Endothelial cell of umbilical vein (primary cell): ENCODE results near the gene BACH2. TPM values are rescaled to one million over a fixed set of nuclear protein-coding genes. Genes with fewer than 3 reads are reported as not detected.
A peak's percentile ranks its signal among the peaks of the same experiment; 100 is the strongest.

Experiments
- BruUV-seq: library from RNA; stranded (reverse); fragments of 400-500 nt; replicated peaks from 2 replicates; lab custom pipeline; 2021; lab: Mats Ljungman, UMichigan
- CTCF ChIA-PET: fragments of 300-600, 350-600 bp; sonication (Branson Sonifier 250); formaldehyde crosslinking; loops from one replicate; lab custom pipeline; 2021; ENCODE audit warnings: antibody characterized with exemption, inconsistent platforms; lab: Charles Lee
- POLR2A ChIA-PET: fragments of 300-600, 350-600 bp; sonication (Branson Sonifier 250); formaldehyde crosslinking; loops from one replicate; lab custom pipeline; 2021; ENCODE audit warnings: antibody characterized with exemption, inconsistent platforms; lab: Charles Lee
- DNase-seq: peaks from one replicate; pipeline ENCODE4 v3.0.0-alpha.2; 2011; ENCODE audit warnings: low read depth, low spot score
- FAIRE-seq: peaks from 2 replicates; lab custom pipeline; 2011; peaks lifted over from hg19 to GRCh38; lab: Jason Lieb, UNC
- H2AFZ ChIP-seq: 2 replicates; pipeline ENCODE4 v1.6.0; 2012; ENCODE audit warnings: low read depth, low read length, control low read depth, inconsistent platforms
- H3K27ac ChIP-seq: 2 replicates; pipeline ENCODE4 v1.5.1; 2011; ENCODE audit warnings: low read depth, mild to moderate bottlenecking, control low read depth, low read length, moderate library complexity; ENCODE audit not compliant: insufficient read depth
- H3K27me3 ChIP-seq, 2 experiments: 2 replicates each; pipeline versions ENCODE4 v1.6.0 to v1.6.1; 2011; ENCODE audit warnings: low read length in 2 of 2, mixed read lengths in 1 of 2; ENCODE audit not compliant: control insufficient read depth in 2 of 2, insufficient read depth in 2 of 2
- H3K36me3 ChIP-seq, 2 experiments: 2 replicates in 1 of 2; 3 replicates in 1 of 2; pipeline ENCODE4 v1.5.1; 2011; ENCODE audit warnings: low read length in 2 of 2, mild to moderate bottlenecking in 1 of 2, moderate library complexity in 1 of 2; ENCODE audit not compliant: control insufficient read depth in 2 of 2, insufficient read depth in 2 of 2; ENCODE audit errors: extremely low read depth in 1 of 2
- H3K4me1 ChIP-seq: 3 replicates; pipeline ENCODE4 v1.5.1; 2011; ENCODE audit warnings: mild to moderate bottlenecking, low read length; ENCODE audit not compliant: control insufficient read depth, insufficient read depth; ENCODE audit errors: extremely low read depth
- H3K4me2 ChIP-seq: 2 replicates; pipeline ENCODE4 v1.6.1; 2011; ENCODE audit warnings: low read length, control low read depth, mixed read lengths; ENCODE audit not compliant: insufficient read depth
- H3K4me3 ChIP-seq, 3 experiments: fragments of 200-600 bp in 1 of 3; sonication (generic), shearing (Covaris generic) in 1 of 3; replicated peaks in 1 of 3; 2 replicates each; pipeline ENCODE4 v1.5.1; 2011 to 2016; ENCODE audit warnings: control low read depth in 3 of 3, low read length in 3 of 3, mild to moderate bottlenecking in 2 of 3, inconsistent platforms in 1 of 3, low read depth in 1 of 3, moderate library complexity in 1 of 3; ENCODE audit not compliant: insufficient read depth in 1 of 3
- H3K79me2 ChIP-seq: 2 replicates; pipeline ENCODE4 v1.6.0; 2012; ENCODE audit warnings: low read length, inconsistent platforms; ENCODE audit not compliant: control insufficient read depth, insufficient read depth
- H3K9ac ChIP-seq: replicated peaks from 2 replicates; pipeline ENCODE3; 2011; ENCODE audit warnings: low read length, control low read depth; ENCODE audit not compliant: insufficient read depth; ENCODE audit errors: extremely low read depth
- H3K9me1 ChIP-seq: replicated peaks from 3 replicates; pipeline ENCODE4 v1.6.0; 2011; ENCODE audit warnings: mild to moderate bottlenecking, low read length; ENCODE audit not compliant: control insufficient read depth, insufficient read depth; ENCODE audit errors: extremely low read depth
- H3K9me3 ChIP-seq: replicated peaks from 2 replicates; pipeline ENCODE4 v1.5.1; 2012; ENCODE audit warnings: low read length, inconsistent platforms; ENCODE audit not compliant: control insufficient read depth, insufficient read depth
- H4K20me1 ChIP-seq: replicated peaks from 2 replicates; pipeline ENCODE3; 2011; ENCODE audit warnings: mild to moderate bottlenecking, low read length; ENCODE audit not compliant: control insufficient read depth, insufficient read depth; ENCODE audit errors: extremely low read depth
- EZH2 ChIP-seq: IDR thresholded peaks from 2 replicates; pipeline ENCODE4 v1.6.1; 2012; ENCODE audit warnings: borderline replicate concordance, low read depth, mild to moderate bottlenecking, moderate library complexity, low read length, inconsistent platforms; ENCODE audit not compliant: severe bottlenecking
- FOS ChIP-seq: IDR thresholded peaks from 2 replicates; pipeline ENCODE4 v1.6.1; 2011; ENCODE audit warnings: mild to moderate bottlenecking, low read length, moderate library complexity, borderline replicate concordance; ENCODE audit not compliant: insufficient read depth
- GATA2 ChIP-seq: IDR thresholded peaks from 2 replicates; pipeline ENCODE4 v1.7.0; 2011; ENCODE audit warnings: low read depth, mild to moderate bottlenecking, moderate library complexity, mixed read lengths, low read length; ENCODE audit not compliant: insufficient read length, insufficient read depth
- JUN ChIP-seq: IDR thresholded peaks from 2 replicates; pipeline ENCODE4 v1.6.1; 2011; ENCODE audit warnings: borderline replicate concordance, low read depth; ENCODE audit not compliant: insufficient read length, insufficient read depth
- MYC ChIP-seq: IDR thresholded peaks from one replicate; pipeline ENCODE4 v1.6.1; 2011; ENCODE audit warnings: mild to moderate bottlenecking, low read depth, low read length
- dilution Hi-C: fragments of 300-500 bp; cut with MboI; formaldehyde crosslinking; loops from one replicate; pipeline ENCODE4 v1.15.0; 2019; ENCODE audit warnings: low sequenced_read_pairs; ENCODE audit not compliant: extremely low pct_ligation_motif_present
- intact Hi-C: fragments of 100-400 bp; cut with micrococcal nuclease; formaldehyde crosslinking; loops from one replicate; pipeline ENCODE4 v1.10.0; 2022
- polyA plus RNA-seq, 4 experiments: library from polyadenylated mRNA; depleted of rRNA in 3 of 4; stranded (reverse) in 3 of 4; unstranded in 1 of 4; fragments of >200 nt; gene quantifications; 2 replicates each; pipeline versions ENCODE4 v1.2.1 to v1.2.3, GENCODE V29; 2011 to 2012; ENCODE audit warnings: missing spikeins in 1 of 4
- total RNA-seq: library from RNA; stranded (reverse); gene quantifications from 2 replicates; pipeline ENCODE4 v1.2.3, GENCODE V29; 2021
- TF ChIP-seq, protein P1 (sequence below): IDR thresholded peaks from 2 replicates; pipeline ENCODE4 v1.6.1; 2011; ENCODE audit not compliant: insufficient read depth, insufficient read length

Gene BACH2
- total and polyA plus RNA-seq, 2 donors (not counting 3 experiments of a cell fraction or from before 2014, with no cell fraction given), result 1.7 to 5.6 TPM

DNA sequence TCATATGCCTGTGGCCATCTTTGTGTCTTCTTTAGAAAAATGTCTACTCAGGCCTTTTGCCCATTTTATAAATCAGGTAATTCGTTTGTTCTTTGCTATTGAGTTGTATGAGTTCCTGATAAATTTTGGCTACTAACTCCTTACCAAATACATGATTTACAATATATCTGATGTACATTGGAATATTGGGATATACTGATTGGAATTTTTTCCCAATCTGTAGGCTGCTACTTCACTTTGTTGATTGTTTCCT lies 39.2 kb downstream of the BACH2 start:
- Histone ChIP-seq H3K4me3 (no peak overlapping the region), H3K27ac (peak overlapping the region; percentile 60), H3K9me3 (no peaks in the 10 kb centered on the region), H3K9ac (no peak overlapping the region), H4K20me1 (no peaks in the 10 kb centered on the region), H3K4me2 (no peak overlapping the region), H3K27me3 (no peaks in the 10 kb centered on the region), H3K79me2 (no peaks in the 10 kb centered on the region), H3K36me3 (no peaks in the 10 kb centered on the region), H2AFZ (no peak overlapping the region), H3K4me1 (peaks cover 9% of the 10 kb centered on the region), H3K9me1 (no peaks in the 10 kb centered on the region)
- no TSS peak for BruUV-seq
- dilution Hi-C loops, result no loop called here
- POLR2A ChIA-PET, result no interaction called here
- no peak for FAIRE-seq
- no peak for TF ChIP-seq FOS
- TF ChIP-seq, protein P1, sequence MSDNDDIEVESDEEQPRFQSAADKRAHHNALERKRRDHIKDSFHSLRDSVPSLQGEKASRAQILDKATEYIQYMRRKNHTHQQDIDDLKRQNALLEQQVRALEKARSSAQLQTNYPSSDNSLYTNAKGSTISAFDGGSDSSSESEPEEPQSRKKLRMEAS, result no peak
- intact Hi-C loops, result loop anchor here (1.0 to 2.0 kb wide), 2 partner anchors 27 to 39 kb away; no protein-coding TSS in a partner anchor
- DNase-seq, result no peak
- CTCF ChIA-PET, result interaction anchor here (1.3 kb wide), 1 partner anchor 27 kb away, joined by 3 read pairs; no protein-coding TSS in a partner anchor

DNA sequence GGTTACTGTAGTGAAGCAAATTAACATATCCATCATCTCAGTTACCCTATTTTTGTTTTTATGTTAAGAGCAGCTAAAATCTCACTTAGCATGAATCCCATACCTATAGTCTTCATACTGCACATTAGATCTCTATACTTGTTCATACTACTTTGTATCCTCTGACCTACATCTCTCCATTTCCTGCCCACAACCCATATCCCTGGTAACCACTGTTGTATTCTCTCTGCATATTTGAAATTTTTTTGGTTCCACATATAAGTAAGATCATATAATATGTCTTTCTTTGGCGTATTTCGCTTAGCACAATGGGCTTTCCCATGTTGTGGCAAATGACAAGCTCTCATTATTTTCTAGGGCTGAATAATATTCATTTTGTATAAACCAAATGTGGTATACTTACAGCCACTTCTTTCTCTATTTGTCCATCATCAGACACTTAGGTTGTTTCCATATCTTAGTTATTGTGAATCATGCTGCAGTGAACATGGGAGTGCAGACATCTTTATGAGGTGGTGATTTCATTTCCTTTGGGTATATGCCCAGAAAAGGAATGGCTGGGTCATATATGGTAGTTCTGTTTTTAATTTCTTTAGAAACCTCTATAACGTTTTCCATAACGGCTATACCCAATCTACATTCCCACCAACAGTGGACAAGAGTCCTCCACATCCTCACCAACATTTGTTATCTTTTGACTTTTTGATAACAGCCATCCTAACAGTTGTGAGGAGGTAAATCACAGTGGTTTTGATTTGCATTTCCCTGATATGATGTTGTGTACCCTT lies 39.8 kb downstream of the BACH2 start:
- Histone ChIP-seq H3K4me3 (no peak overlapping the region), H4K20me1 (no peaks in the 10 kb centered on the region), H3K9me1 (no peaks in the 10 kb centered on the region), H3K4me2 (peak overlapping the region; percentile 35), H3K79me2 (no peaks in the 10 kb centered on the region), H3K27me3 (no peaks in the 10 kb centered on the region), H3K9ac (no peak overlapping the region), H3K27ac (peak overlapping the region; percentile 60), H3K9me3 (no peaks in the 10 kb centered on the region), H3K36me3 (no peaks in the 10 kb centered on the region), H2AFZ (peak overlapping the region; percentile 73), H3K4me1 (peaks cover 9% of the 10 kb centered on the region)
- DNase-seq (peak; percentile 85), FAIRE-seq (peak; percentile 73)
- TF ChIP-seq JUN (peak; percentile 69), GATA2 (no peak), MYC (no peak), EZH2 (no peak), FOS (peak; percentile 29)
- BruUV-seq, result no TSS peak
- CTCF ChIA-PET, result interaction anchor here (1.3 kb wide), 1 partner anchor 27 kb away, joined by 3 read pairs; no protein-coding TSS in a partner anchor
- POLR2A ChIA-PET, result no interaction called here
- intact Hi-C loops, result loop anchor here (1.0 to 2.0 kb wide), 2 partner anchors 27 to 38 kb away; no protein-coding TSS in a partner anchor
- dilution Hi-C loops, result no loop called here
